NCI-H526 treated with DMSO at 0.1 percent for 48 hours (cell line): ENCODE data around the gene HPD.
A peak's percentile ranks its signal among the peaks of the same experiment; 100 is the strongest.
"Not testable (repeated sequence)": the region's sequence is repeated elsewhere in the genome, so short reads cannot be mapped to it uniquely, and the experiment has no call there.

Source experiments
- DNase-seq: peaks from one replicate; lab custom pipeline; 2025; lab: John Stamatoyannopoulos, UW

Gene HPD

GRCh38 chr12:121798787-121799155 is 59.9 kb downstream of the HPD start:
- DNase-seq = no peak

- DNase-seq = peak; percentile 56
Measured at GRCh38 chr12:121797937-121798786, 60.5 kb downstream of the HPD start.

GRCh38 chr12:121796855-121797751 is 61.6 kb downstream of the HPD start:
- peak; percentile 64 for DNase-seq

DNA sequence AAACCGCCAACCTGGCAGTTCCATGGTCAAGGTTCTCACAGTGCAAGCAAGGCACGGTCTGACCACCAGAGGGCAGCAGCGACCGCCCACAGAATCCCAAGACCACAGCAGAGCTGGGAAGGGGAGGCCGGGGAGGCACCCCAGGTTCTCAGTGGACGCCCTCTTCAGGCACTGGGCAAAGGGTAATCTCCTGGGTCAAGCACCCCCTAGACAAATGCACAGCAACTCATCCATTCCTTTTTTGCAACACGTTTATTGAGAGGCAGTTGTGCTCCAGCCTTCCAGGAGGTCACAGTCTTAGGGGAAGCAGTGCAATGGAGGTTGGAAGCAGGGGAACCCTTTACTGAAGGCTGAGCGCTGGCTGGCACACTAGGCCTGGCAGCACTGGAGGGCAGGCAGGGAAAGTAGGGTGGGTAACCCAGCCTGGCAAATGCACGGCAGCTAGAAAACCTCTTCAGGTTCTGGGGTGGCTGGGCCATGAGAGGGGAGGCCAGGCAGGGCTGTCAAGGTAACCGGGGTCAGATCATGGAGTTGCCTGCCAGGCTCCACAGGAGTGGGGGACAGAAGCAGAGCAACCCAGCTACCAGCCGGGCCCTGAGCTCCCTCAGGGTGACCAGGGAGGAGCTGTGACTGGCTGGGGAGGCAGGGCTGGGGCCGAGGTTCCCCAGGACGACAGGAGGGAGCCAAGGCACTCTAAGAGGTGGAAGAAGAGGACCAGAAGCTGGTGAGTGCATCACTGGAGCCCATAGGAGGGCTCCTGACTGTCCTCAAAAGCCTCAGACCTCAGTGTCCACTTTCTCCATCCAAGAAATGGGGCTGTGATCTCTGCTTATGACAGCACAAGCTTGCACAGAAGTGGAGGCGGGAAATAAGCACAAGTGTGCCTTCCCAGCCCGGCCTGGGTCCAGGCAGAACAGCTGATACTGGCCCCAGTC is 63.4 kb downstream of the HPD start:
- peak; percentile 29 for DNase-seq

GRCh38 chr12:121794534-121795033 is 64.1 kb downstream of the HPD start:
- no peak for DNase-seq

GRCh38 chr12:121793838-121794533 is 64.7 kb downstream of the HPD start:
- DNase-seq = peak; percentile 45

DNA sequence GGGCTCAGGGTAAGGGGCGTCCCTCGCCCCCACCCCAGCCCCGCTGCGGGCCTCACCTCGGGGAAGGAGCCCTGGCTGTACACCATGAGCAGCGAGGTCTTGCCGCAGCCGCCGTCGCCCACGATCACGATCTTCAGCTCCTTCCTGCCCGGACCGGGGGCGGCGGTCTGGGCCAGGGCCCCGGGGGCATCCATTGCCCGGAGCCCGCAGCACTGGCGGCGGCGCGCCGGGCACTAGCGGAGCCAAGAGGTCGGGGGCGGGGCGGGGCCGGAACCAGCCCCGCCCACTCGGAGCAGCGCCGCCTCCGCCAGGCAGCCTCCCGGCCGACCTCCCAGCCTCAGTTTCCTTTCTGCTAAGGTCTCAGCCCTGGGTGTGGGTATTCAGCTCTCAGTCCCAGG is 65.2 kb downstream of the HPD start, which contains the start of gene RHOF:
Gene RHOF (minus strand): TSS at position 249 of the 398 bp plus-strand sequence. CDS start 55 bp downstream, at position 194.
- DNase-seq = no peak

DNA sequence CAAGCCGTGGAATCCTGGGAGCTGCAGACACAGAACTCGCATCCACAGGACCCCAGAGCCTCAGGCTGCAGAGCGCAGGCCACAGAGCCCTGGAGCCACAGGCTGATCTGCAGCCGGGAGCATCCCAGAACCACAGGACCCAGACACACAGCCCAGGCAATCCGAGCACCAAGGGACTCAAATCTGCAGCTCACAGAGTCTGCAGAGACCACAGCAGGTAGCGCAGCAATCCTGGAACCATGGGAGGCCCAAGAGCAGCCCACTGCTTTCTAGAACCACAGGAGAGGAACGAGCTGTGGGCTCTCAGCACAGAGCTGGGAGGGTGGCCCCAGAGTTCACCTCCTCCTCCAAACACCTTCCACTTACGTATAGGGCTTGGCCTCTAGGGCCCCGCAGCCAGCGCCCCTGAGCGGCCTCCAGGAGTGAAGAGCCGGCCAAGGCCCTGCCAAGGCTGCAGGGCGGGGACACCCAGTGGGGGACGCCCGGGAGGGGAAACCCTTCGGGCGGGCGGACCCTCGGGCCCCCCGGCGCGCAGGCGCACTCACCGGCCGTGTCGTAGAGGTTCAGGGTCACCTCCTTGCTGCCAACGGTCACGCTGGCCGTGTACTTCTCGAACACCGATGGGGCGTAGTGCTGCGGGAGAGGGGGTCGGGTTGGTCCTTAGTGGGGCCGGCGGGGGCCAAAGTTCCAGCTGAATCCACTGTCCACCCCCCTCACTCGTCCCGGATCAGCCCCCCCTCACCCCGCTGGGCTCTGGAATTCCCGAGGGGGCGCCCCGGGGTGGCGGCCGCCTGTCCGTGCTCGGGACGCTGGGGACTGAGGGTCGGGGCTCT is 65.8 kb downstream of the HPD start:
- no peak for DNase-seq

- DNase-seq = no peak
Measured at GRCh38 chr12:121791671-121792551, 66.7 kb downstream of the HPD start.

DNA sequence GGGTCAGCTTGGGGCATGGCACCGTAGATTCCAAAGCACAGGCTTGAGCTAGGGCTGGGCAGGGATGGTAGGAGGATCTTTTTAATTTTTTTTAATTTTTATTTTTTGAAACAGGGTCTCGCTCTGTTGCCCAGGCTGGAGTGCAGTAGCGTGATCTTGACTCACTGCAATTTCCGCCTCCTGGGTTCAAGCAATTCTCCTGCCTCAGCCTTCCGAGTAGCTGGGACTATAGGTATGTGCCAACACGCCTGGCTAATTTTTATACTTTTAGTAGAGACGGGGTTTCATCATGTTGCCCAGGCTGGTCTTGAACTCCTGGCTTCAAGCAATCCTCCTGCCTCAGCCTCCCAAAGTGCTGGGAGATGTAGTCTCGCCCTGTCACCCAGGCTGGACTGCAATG is 67.9 kb downstream of the HPD start:
- DNase-seq = not testable (repeated sequence)

DNA sequence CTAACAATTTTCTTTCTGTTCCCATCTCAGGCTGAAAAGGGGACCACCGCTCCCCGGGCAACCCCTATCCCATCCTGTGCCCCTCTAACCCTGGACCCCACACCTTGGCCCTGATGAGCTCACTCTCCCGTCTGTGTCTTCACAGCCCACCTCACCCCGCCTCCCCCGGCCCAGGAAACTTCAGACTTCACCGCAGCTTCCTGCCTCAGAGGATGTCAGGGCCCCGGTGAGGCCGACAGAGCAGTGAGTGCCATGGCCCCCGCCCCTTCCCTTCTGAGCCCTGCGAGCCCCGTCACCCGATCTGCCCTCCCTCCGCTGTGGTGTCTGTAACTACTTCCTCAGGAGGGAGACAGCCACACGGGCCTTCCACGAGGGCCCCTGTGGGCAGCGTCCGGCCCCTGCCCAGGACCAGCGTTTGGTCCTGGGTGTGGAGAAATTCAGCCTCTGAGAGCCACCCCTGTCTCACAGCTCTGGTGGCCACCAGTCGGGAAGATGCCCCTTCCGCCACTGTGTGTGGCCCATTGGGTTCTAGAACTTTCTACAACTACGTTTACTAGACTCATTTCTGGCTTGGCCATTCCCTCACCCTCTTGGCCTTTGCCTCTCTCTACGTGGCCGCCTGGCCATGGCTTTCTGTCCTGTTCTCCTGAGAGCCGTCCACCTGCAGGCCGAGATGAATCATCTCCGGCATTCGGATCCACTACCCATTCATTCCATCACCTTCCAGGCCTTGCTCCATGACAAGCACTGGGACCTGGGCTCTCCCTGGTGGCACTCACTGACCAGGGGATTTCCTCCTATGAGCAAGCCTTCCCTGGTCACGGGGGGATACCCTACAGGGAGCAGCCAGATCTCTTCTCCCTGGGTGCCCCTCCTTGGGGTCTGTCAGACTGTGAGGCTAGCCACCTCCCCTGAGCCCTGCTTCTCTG is 68.6 kb downstream of the HPD start:
- DNase-seq = no peak
